SU-DHL-6 (cell line): ENCODE measurements around the gene PDE9A.

ENCODE experiments used
- EZH2phosphoT487 ChIP-seq: fragments of 200-600 bp; sonication (generic), shearing (Covaris generic); conservative IDR thresholded peaks from 2 replicates; pipeline ENCODE4 v1.6.1; 2018; ENCODE audit warnings: mild to moderate bottlenecking, antibody characterized with exemption, low read length, moderate library complexity, mixed read lengths
- TF ChIP-seq, protein P1 (sequence below): fragments of 200-600 bp; sonication (generic); IDR thresholded peaks from one replicate; pipeline ENCODE4 v1.5.1; 2017; ENCODE audit warnings: antibody characterized with exemption, mild to moderate bottlenecking, low read length, moderate library complexity; ENCODE audit not compliant: insufficient read depth, poor library complexity, severe bottlenecking

DNA sequence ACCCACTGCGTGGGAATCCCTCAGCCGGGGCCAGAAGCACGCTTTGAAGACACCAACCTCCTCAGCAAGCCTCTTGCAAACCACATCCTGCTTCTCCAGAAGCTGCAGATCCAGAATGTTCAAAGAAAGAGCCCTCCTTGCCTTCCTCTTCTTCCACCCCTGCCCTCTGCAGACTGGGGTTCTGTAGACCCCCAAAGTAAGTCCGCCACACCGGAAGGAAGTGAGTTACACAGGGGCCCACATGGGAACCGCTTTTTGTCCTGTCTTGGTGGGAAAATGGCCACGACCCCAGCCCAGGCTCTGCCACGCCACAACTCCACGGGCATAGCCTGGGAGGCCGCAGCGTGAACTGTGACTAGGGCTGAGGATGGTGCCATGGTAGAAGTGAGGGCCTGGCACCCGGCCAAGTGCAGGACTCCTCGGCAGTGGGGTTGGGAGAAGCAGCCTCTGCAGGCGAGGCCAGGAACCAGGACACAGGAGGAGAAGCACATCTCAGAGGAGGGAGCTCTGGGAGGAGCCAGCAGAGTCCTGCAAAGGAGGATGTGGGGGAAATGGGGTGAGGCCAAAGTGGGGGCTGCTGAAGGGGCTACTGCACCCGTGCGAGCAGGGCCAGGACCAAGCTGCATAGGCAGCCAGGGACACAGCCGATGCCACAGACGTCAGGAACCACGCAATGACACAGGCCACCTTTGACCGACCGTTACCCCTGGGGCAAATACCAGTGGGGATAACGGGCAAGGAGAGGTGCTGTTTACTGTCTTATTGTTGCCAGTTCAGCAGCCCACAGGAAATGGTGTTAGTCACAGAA lies 30.9 kb downstream of the PDE9A start:
- TF ChIP-seq, protein P1, sequence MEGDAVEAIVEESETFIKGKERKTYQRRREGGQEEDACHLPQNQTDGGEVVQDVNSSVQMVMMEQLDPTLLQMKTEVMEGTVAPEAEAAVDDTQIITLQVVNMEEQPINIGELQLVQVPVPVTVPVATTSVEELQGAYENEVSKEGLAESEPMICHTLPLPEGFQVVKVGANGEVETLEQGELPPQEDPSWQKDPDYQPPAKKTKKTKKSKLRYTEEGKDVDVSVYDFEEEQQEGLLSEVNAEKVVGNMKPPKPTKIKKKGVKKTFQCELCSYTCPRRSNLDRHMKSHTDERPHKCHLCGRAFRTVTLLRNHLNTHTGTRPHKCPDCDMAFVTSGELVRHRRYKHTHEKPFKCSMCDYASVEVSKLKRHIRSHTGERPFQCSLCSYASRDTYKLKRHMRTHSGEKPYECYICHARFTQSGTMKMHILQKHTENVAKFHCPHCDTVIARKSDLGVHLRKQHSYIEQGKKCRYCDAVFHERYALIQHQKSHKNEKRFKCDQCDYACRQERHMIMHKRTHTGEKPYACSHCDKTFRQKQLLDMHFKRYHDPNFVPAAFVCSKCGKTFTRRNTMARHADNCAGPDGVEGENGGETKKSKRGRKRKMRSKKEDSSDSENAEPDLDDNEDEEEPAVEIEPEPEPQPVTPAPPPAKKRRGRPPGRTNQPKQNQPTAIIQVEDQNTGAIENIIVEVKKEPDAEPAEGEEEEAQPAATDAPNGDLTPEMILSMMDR: no peak
- no peak for TF ChIP-seq EZH2phosphoT487
